ENCODE results near the gene IL16. TPM values are rescaled to one million over a fixed set of nuclear protein-coding genes. Genes with fewer than 3 reads are reported as not detected.

The IL16 gene
- total RNA-seq, 1 experiment from 2014 or later: 0.81 TPM

DNA sequence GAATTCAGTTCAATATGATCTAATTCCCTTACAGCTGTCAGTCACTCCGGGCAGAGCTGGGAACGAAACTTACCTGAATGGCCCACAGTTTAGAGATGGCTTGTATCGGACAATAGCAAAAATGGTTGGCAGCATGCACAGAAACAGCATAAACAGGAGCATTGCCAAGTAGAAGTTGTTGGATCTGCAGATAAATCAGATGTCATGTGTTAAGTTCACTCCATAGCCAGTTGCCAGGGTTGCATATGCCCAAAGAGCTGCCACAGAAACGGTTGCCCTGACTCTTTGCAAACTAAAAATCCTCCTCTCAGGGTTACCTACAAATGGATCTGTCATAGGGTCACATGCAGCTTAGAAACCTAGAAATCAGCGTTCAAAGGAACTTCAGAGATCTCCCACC is 142.6 kb downstream of the IL16 start:
- H3K27me3 ChIP-seq (ENCODE audit: insufficient read depth, low read length): no peaks in the 10 kb centered on the region
- no peaks in the 10 kb centered on the region for H3K9me2 ChIP-seq (ENCODE audit: insufficient read depth)
- ChIA-PET POLR2A (interaction anchor here (0.9 to 1.6 kb wide), 2 partner anchors 15 to 18 kb away, joined by 3 read pairs; partner anchors contain the start of gene STARD5), RAD21 (ENCODE audit: low non-redundant PET in 1 of 2, low total read pairs in 2 of 2, uncharacterized antibody in 2 of 2, unreplicated experiment in 2 of 2) (no interaction called here), CTCF (no interaction called here)
- no peak overlapping the region for H3K9ac ChIP-seq (ENCODE audit: low read length)
- no peak overlapping the region for H3K4me2 ChIP-seq (ENCODE audit: low read length)
- no peaks in the 10 kb centered on the region for H3K36me3 ChIP-seq (ENCODE audit: control insufficient read depth in 1 of 2, insufficient read depth in 2 of 2, low read length in 2 of 2)
- no peaks in the 10 kb centered on the region for H3K9me3 ChIP-seq (ENCODE audit: control insufficient read depth in 1 of 2, insufficient read depth in 1 of 2, low read depth in 1 of 2, low read length in 2 of 2)
- no peak for TF ChIP-seq ELF1 (IDR thresholded peaks at IDR 0.05; ENCODE audit: borderline replicate concordance, low read depth)
- no peak for TF ChIP-seq RAD21 (IDR thresholded peaks at IDR 0.05; ENCODE audit: low read depth)
- TF ChIP-seq, protein P1, sequence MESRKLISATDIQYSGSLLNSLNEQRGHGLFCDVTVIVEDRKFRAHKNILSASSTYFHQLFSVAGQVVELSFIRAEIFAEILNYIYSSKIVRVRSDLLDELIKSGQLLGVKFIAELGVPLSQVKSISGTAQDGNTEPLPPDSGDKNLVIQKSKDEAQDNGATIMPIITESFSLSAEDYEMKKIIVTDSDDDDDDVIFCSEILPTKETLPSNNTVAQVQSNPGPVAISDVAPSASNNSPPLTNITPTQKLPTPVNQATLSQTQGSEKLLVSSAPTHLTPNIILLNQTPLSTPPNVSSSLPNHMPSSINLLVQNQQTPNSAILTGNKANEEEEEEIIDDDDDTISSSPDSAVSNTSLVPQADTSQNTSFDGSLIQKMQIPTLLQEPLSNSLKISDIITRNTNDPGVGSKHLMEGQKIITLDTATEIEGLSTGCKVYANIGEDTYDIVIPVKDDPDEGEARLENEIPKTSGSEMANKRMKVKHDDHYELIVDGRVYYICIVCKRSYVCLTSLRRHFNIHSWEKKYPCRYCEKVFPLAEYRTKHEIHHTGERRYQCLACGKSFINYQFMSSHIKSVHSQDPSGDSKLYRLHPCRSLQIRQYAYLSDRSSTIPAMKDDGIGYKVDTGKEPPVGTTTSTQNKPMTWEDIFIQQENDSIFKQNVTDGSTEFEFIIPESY (IDR thresholded peaks at IDR 0.05; ENCODE audit: extremely low read depth, insufficient replicate concordance, low read length): no peak
- no peak for TF ChIP-seq CBX3 (IDR thresholded peaks at IDR 0.05; ENCODE audit: low read depth)
- no peak for TF ChIP-seq MAX (IDR thresholded peaks at IDR 0.05)
- TF ChIP-seq SIN3A (IDR thresholded peaks at IDR 0.05; ENCODE audit: low read depth): no peak
- intact Hi-C loops (cut with micrococcal nuclease): no loop called here
- H2AFZ ChIP-seq (ENCODE audit: low read depth, low read length, poor library complexity, severe bottlenecking): no peak overlapping the region
- peaks cover 15 to 16% of the 10 kb centered on the region in 2 experiments for H3K4me1 ChIP-seq (ENCODE audit: control insufficient read depth in 1 of 2, insufficient read depth in 2 of 2, low read length in 2 of 2)
- no peak for ATAC-seq
- H3K27ac ChIP-seq (ENCODE audit: low read depth, low read length): no peak overlapping the region
- no peak for DNase-seq (ENCODE audit: low read depth, low spot score)
- no TSS peak for BruUV-seq (replicated peaks)
- no peaks in the 10 kb centered on the region for H3K79me2 ChIP-seq (ENCODE audit: insufficient read depth, low read length)
- no peak overlapping the region for H3K4me3 ChIP-seq (replicated peaks in 1 of 2; ENCODE audit: low read depth in 1 of 2, low read length in 2 of 2)
- no peaks in the 10 kb centered on the region for H4K20me1 ChIP-seq (ENCODE audit: insufficient read depth)

- ChIA-PET POLR2A (no interaction called here), CTCF (no interaction called here), RAD21 (ENCODE audit: low non-redundant PET in 1 of 2, low total read pairs in 2 of 2, uncharacterized antibody in 2 of 2, unreplicated experiment in 2 of 2) (no interaction called here)
- Histone ChIP-seq H4K20me1 (ENCODE audit: insufficient read depth) (no peaks in the 10 kb centered on the region), H3K9ac (ENCODE audit: low read length) (no peak overlapping the region), H3K79me2 (ENCODE audit: insufficient read depth, low read length) (no peaks in the 10 kb centered on the region), H3K4me1 (ENCODE audit: control insufficient read depth in 1 of 2, insufficient read depth in 2 of 2, low read length in 2 of 2) (peaks cover 15 to 16% of the 10 kb centered on the region in 2 experiments), H3K27me3 (ENCODE audit: insufficient read depth, low read length) (no peaks in the 10 kb centered on the region), H3K4me2 (ENCODE audit: low read length) (no peak overlapping the region), H3K9me2 (ENCODE audit: insufficient read depth) (no peaks in the 10 kb centered on the region), H2AFZ (ENCODE audit: low read depth, low read length, poor library complexity, severe bottlenecking) (no peak overlapping the region), H3K9me3 (ENCODE audit: control insufficient read depth in 1 of 2, insufficient read depth in 1 of 2, low read depth in 1 of 2, low read length in 2 of 2) (no peaks in the 10 kb centered on the region), H3K36me3 (ENCODE audit: control insufficient read depth in 1 of 2, insufficient read depth in 2 of 2, low read length in 2 of 2) (no peaks in the 10 kb centered on the region), H3K4me3 (replicated peaks in 1 of 2; ENCODE audit: low read depth in 1 of 2, low read length in 2 of 2) (no peak overlapping the region), H3K27ac (ENCODE audit: low read depth, low read length) (no peak overlapping the region)
- DNase-seq (ENCODE audit: low read depth, low spot score) (no peak), ATAC-seq (no peak)
- no TSS peak for BruUV-seq (replicated peaks)
- intact Hi-C loops (cut with micrococcal nuclease): no loop called here
- no peak for TF ChIP-seq YY1 (IDR thresholded peaks at IDR 0.05; ENCODE audit: extremely low read depth, insufficient replicate concordance, low read depth, low read length)
- TF ChIP-seq MAX (IDR thresholded peaks at IDR 0.05): no peak
- TF ChIP-seq SP1 (IDR thresholded peaks at IDR 0.05; ENCODE audit: low read depth): no peak
- no peak for TF ChIP-seq EGR1 (IDR thresholded peaks at IDR 0.05; ENCODE audit: low read depth)
- TF ChIP-seq, protein P1 (IDR thresholded peaks at IDR 0.05; ENCODE audit: extremely low read depth, insufficient replicate concordance, low read length): no peak
- no peak for TF ChIP-seq ZFX (IDR thresholded peaks at IDR 0.05)
- TF ChIP-seq SIN3A (IDR thresholded peaks at IDR 0.05; ENCODE audit: low read depth): no peak
- TF ChIP-seq SRF (IDR thresholded peaks at IDR 0.05; ENCODE audit: low read depth): no peak
- TF ChIP-seq ZNF274 (IDR thresholded peaks at IDR 0.05; ENCODE audit: low read depth, low read length): no peak
- TF ChIP-seq EZH2phosphoT487 (IDR thresholded peaks at IDR 0.05; ENCODE audit: borderline replicate concordance): no peak
- no peak for TF ChIP-seq CBX3 (IDR thresholded peaks at IDR 0.05; ENCODE audit: low read depth)
- TF ChIP-seq RAD21 (IDR thresholded peaks at IDR 0.05; ENCODE audit: low read depth): no peak
- no peak for TF ChIP-seq POLR2AphosphoS5 (IDR thresholded peaks at IDR 0.05; ENCODE audit: low read depth, low read length)
- no peak for TF ChIP-seq ELF1 (IDR thresholded peaks at IDR 0.05; ENCODE audit: borderline replicate concordance, low read depth)
- no peak for TF ChIP-seq TCF7L2 (IDR thresholded peaks at IDR 0.05; ENCODE audit: borderline replicate concordance, extremely low read depth, insufficient read depth, insufficient read length)
- TF ChIP-seq, protein P2, sequence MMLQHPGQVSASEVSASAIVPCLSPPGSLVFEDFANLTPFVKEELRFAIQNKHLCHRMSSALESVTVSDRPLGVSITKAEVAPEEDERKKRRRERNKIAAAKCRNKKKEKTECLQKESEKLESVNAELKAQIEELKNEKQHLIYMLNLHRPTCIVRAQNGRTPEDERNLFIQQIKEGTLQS (IDR thresholded peaks at IDR 0.05): no peak
Measured at GRCh38 chr15:81339851-81340250, 143.2 kb downstream of the IL16 start.

All from HCT116 (cell line).